Breast epithelium (tissue), 3 donors: ENCODE data around the gene HAT1.

ENCODE experiments used
- POLR2A ChIP-seq: fragments of 450-650 bp; IDR thresholded peaks from one replicate; pipeline ENCODE4 v1.6.1; 2016; ENCODE audit warnings: antibody characterized with exemption, mild to moderate bottlenecking, moderate library complexity
- TF ChIP-seq, protein P1 (sequence below), 3 donors: fragments of 450-650 bp; IDR thresholded peaks; one replicate each; pipeline ENCODE4 v1.5.1; 2016 to 2017; ENCODE audit warnings: antibody characterized with exemption in 3 of 3, mild to moderate bottlenecking in 3 of 3, moderate library complexity in 3 of 3

DNA sequence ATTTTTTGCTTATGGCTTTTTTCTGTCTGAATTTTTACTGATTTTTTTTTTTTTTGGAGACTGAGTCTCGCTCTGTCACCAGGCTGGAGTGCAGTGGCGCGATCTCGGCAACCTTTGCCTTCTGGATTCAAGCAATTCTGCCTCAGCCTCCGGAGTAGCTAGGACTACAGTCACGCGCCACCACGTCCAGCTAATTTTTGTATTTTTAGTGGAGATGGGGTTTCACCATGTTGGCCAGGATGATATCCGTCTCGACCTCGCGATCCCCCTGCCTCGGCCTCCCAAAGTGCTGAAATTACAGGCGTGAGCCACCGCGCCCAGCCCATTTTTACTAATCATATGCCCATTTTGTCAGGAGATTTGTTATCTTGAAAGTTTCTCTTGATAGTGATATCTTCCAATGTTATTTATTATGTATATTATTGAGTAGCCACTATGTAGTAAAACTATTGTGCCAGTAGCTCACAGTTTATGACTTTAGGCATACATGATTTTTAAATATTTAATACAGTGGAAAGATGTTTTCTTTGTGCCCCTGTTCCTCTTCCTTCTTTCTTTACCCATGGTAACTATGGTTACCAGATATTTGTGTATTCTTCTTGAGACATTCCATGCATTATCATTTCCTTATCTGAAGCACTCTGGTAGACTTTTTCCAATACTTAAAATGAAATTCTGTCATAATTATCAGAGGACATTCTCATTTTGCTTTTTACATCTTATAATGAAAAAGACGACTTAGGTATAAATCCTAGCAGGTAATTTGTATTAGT, 2.1 kb downstream of the HAT1 start:
- TF ChIP-seq POLR2A, result no peak
- TF ChIP-seq, protein P1, sequence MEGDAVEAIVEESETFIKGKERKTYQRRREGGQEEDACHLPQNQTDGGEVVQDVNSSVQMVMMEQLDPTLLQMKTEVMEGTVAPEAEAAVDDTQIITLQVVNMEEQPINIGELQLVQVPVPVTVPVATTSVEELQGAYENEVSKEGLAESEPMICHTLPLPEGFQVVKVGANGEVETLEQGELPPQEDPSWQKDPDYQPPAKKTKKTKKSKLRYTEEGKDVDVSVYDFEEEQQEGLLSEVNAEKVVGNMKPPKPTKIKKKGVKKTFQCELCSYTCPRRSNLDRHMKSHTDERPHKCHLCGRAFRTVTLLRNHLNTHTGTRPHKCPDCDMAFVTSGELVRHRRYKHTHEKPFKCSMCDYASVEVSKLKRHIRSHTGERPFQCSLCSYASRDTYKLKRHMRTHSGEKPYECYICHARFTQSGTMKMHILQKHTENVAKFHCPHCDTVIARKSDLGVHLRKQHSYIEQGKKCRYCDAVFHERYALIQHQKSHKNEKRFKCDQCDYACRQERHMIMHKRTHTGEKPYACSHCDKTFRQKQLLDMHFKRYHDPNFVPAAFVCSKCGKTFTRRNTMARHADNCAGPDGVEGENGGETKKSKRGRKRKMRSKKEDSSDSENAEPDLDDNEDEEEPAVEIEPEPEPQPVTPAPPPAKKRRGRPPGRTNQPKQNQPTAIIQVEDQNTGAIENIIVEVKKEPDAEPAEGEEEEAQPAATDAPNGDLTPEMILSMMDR (IDR thresholded peaks at IDR 0.05), result no peak
